Spleen (tissue), 11 donors: ENCODE measurements around the gene MRPS7. TPM values are rescaled to one million over a fixed set of nuclear protein-coding genes. Genes with fewer than 3 reads are reported as not detected.
"Not testable (repeated sequence)": the region's sequence is repeated elsewhere in the genome, so short reads cannot be mapped to it uniquely, and the experiment has no call there.

Source experiments
- DNase-seq: peaks from one replicate; pipeline ENCODE4 v3.0.0-alpha.2; 2020
- H3K27ac ChIP-seq, 8 donors: fragments of 200-600 bp; sonication (generic) in 7 of 8; 1 replicate in 4 of 8; 2 replicates in 4 of 8; pipeline versions ENCODE4 v1.5.0 to v1.8.0; 2016 to 2021; ENCODE audit warnings: inconsistent platforms in 4 of 8, mild to moderate bottlenecking in 4 of 8, moderate library complexity in 1 of 8
- H3K27me3 ChIP-seq, 7 donors: fragments of 200-600 bp; sonication (generic) in 6 of 7; replicated peaks in 1 of 7; 1 replicate in 4 of 7; 2 replicates in 3 of 7; pipeline versions ENCODE4 v1.5.0 to v1.8.0; 2016 to 2021; ENCODE audit warnings: inconsistent platforms in 3 of 7, mild to moderate bottlenecking in 1 of 7
- H3K36me3 ChIP-seq, 6 donors: fragments of 200-600 bp; sonication (generic) in 5 of 6; 1 replicate in 4 of 6; 2 replicates in 2 of 6; pipeline versions ENCODE4 v1.5.0 to v1.8.0; 2016 to 2021; ENCODE audit warnings: inconsistent platforms in 2 of 6
- H3K4me1 ChIP-seq, 6 donors: fragments of 200-600 bp; sonication (generic) in 5 of 6; 1 replicate in 3 of 6; 2 replicates in 3 of 6; pipeline versions ENCODE4 v1.5.0 to v1.8.0; 2016 to 2021; ENCODE audit warnings: inconsistent platforms in 3 of 6
- H3K4me3 ChIP-seq, 8 donors: fragments of 200-600 bp; sonication (generic) in 7 of 8; 1 replicate in 4 of 8; 2 replicates in 4 of 8; pipeline versions ENCODE4 v1.5.0 to v1.8.0; 2016 to 2021; ENCODE audit warnings: inconsistent platforms in 4 of 8, mild to moderate bottlenecking in 4 of 8, moderate library complexity in 2 of 8
- H3K9me3 ChIP-seq, 8 donors: fragments of 200-600 bp; sonication (generic) in 7 of 8; 1 replicate in 4 of 8; 2 replicates in 4 of 8; pipeline versions ENCODE4 v1.5.0 to v1.8.0; 2016 to 2021; ENCODE audit warnings: inconsistent platforms in 4 of 8
- CTCF ChIP-seq, 11 experiments: fragments of 200-600 bp in 7 of 11; fragments of 450-650 bp in 4 of 11; sonication (generic) in 4 of 11; IDR thresholded peaks in 8 of 11; conservative IDR thresholded peaks in 3 of 11; 1 replicate in 7 of 11; 2 replicates in 4 of 11; pipeline versions ENCODE4 v1.4.0 to v1.8.0; 2016 to 2021; ENCODE audit warnings: antibody characterized with exemption in 11 of 11, inconsistent platforms in 4 of 11, mild to moderate bottlenecking in 1 of 11
- POLR2A ChIP-seq, 3 donors: fragments of 450-650 bp; IDR thresholded peaks; one replicate each; pipeline ENCODE4 v1.5.1; 2017; ENCODE audit warnings: antibody characterized with exemption in 3 of 3, mild to moderate bottlenecking in 1 of 3
- POLR2AphosphoS5 ChIP-seq, 3 donors: sonication (generic); formaldehyde crosslinking; IDR thresholded peaks; one replicate each; pipeline ENCODE4 v1.5.1; 2017; ENCODE audit warnings: antibody characterized with exemption in 3 of 3
- WGBS, 5 donors: extraction: QIAGEN DNeasy Blood & Tissue Kit in 3 of 5; methylation state at CpG; one replicate each; pipeline versions ENCODE4 v1.1.5 to v1.1.7; 2013 to 2018; 5-methylcytosine and 5-hydroxymethylcytosine counted together
- intact Hi-C: fragments of 100-400 bp; cut with DNase I; formaldehyde crosslinking; loops from one replicate; pipeline ENCODE4 v1.15.0; 2023; ENCODE audit warnings: low total_unique reads
- polyA plus RNA-seq, 3 donors: library from polyadenylated mRNA; stranded (reverse); fragments of 200-250 nt; gene quantifications; one replicate each; pipeline ENCODE4 v1.2.1, GENCODE V29; 2013
- total RNA-seq, 7 donors: library from RNA; depleted of rRNA in 3 of 7; stranded (reverse); fragments of >200 nt in 3 of 7; fragmentation: NEBNext Ultra II Directional in 4 of 7; extraction: Animal tissue kit (Norgen Biotek cat#: 25700) in 4 of 7; gene quantifications; one replicate each; pipeline versions ENCODE4 v1.1.0 to v1.2.1, GENCODE V29; 2016 to 2021
- donor health status: healthy with polysubstance abuse.
- donor health status: DM: no; HTN: no; CAD: no; lungs with moderate emphysema.
- donor health status: DM: no; HTN: no; CAD: no.
- donor health status: Bipolar disorder and iron deficiency.
- donor health status: healthy.
- donor health status: DM: no; HTN: no; CAD: no.
- donor health status: DM: yes; HTN: yes; CAD: no.

Gene MRPS7
- total and polyA plus RNA-seq, 10 donors: 32.2 to 62.7 (median 36.0) TPM

GRCh38 chr17:75271955-75272847 is 10.5 kb downstream of the MRPS7 start:
- WGBS, 5 donors: 45 to 64% (median 55%) methylated on average over 19 to 24 of the region's 24 CpGs

GRCh38 chr17:75272848-75273184 is 11.1 kb downstream of the MRPS7 start:
- peaks cover 16 to 56% (median 39%) of the 10 kb centered on the region in 6 donors for H3K4me1 ChIP-seq
- peak overlapping the region in 2 of 8 donors; percentile 97 to 98 for H3K27ac ChIP-seq
- H3K9me3 ChIP-seq: no peaks in the 10 kb centered on the region
- H3K4me3 ChIP-seq: no peak overlapping the region
- DNase-seq: no peak
- peaks cover 0 to 37% (median 7%) of the 10 kb centered on the region in 6 donors for H3K36me3 ChIP-seq
- H3K27me3 ChIP-seq: no peaks in the 10 kb centered on the region
- intact Hi-C loops: no loop called here
- WGBS, 5 donors: 61 to 80% (median 66%) methylated on average over 3 of the region's 3 CpGs
- no peak for TF ChIP-seq CTCF (IDR thresholded peaks at IDR 0.05 in 8 of 11, conservative IDR thresholded peaks at IDR 0.05 in 3 of 11)
- no peak for TF ChIP-seq POLR2AphosphoS5 (IDR thresholded peaks at IDR 0.05)
- TF ChIP-seq POLR2A (IDR thresholded peaks at IDR 0.05): no peak

More at GRCh38 chr17:75271955-75272847, 10.5 kb downstream of the MRPS7 start:
- no peaks in the 10 kb centered on the region for H3K27me3 ChIP-seq
- intact Hi-C loops: no loop called here
- H3K4me3 ChIP-seq: peak overlapping the region; percentile 15 to 90 (median 86)
- TF ChIP-seq POLR2AphosphoS5 (IDR thresholded peaks at IDR 0.05): peak in 2 of 3 donors; percentile 3 to 12
- no peak for TF ChIP-seq CTCF (IDR thresholded peaks at IDR 0.05 in 8 of 11, conservative IDR thresholded peaks at IDR 0.05 in 3 of 11)
- DNase-seq: peak; percentile 79
- H3K27ac ChIP-seq: peak overlapping the region; percentile 91 to 99 (median 97)
- peaks cover 0 to 36% (median 9%) of the 10 kb centered on the region in 6 donors for H3K36me3 ChIP-seq
- H3K9me3 ChIP-seq: no peaks in the 10 kb centered on the region
- H3K4me1 ChIP-seq: peaks cover 16 to 62% (median 45%) of the 10 kb centered on the region in 6 donors

- Histone ChIP-seq H3K27ac (no peak overlapping the region), H3K36me3 (peaks cover 0 to 48% (median 12%) of the 10 kb centered on the region in 6 donors), H3K9me3 (no peaks in the 10 kb centered on the region), H3K27me3 (no peaks in the 10 kb centered on the region), H3K4me1 (peaks cover 16 to 43% (median 30%) of the 10 kb centered on the region in 6 donors), H3K4me3 (no peak overlapping the region)
- WGBS, 5 donors: 69 to 82% (median 79%) methylated on average over 7 of the region's 7 CpGs
- TF ChIP-seq POLR2AphosphoS5 (IDR thresholded peaks at IDR 0.05) (no peak), POLR2A (IDR thresholded peaks at IDR 0.05) (no peak), CTCF (IDR thresholded peaks at IDR 0.05 in 8 of 11, conservative IDR thresholded peaks at IDR 0.05 in 3 of 11) (no peak)
- intact Hi-C loops: no loop called here
- peak; percentile 31 for DNase-seq
Observed at GRCh38 chr17:75273977-75274708, 12.5 kb downstream of the MRPS7 start.

GRCh38 chr17:75277664-75278071 is 16.0 kb downstream of the MRPS7 start:
- Histone ChIP-seq H3K4me1 (peaks cover under 1 to 15% (median 4%) of the 10 kb centered on the region in 6 donors), H3K27ac (no peak overlapping the region), H3K4me3 (no peak overlapping the region), H3K9me3 (no peaks in the 10 kb centered on the region), H3K36me3 (peaks cover 0 to 81% (median 25%) of the 10 kb centered on the region in 6 donors), H3K27me3 (no peaks in the 10 kb centered on the region)
- TF ChIP-seq POLR2AphosphoS5 (IDR thresholded peaks at IDR 0.05): no peak
- TF ChIP-seq CTCF (IDR thresholded peaks at IDR 0.05 in 8 of 11, conservative IDR thresholded peaks at IDR 0.05 in 3 of 11): no peak
- no peak for TF ChIP-seq POLR2A (IDR thresholded peaks at IDR 0.05)
- intact Hi-C loops: no loop called here
- 84 to 95% (median 93%) methylated on average over 6 of the region's 6 CpGs for WGBS, 5 donors
- DNase-seq: no peak

- H3K4me1 ChIP-seq, H3K27ac ChIP-seq, DNase-seq, H3K4me3 ChIP-seq, H3K9me3 ChIP-seq, H3K27me3 ChIP-seq, intact Hi-C loops: not testable (repeated sequence)
- H3K36me3 ChIP-seq: peaks cover 0 to 81% (median 34%) of the 10 kb centered on the region in 6 donors
- WGBS, 5 donors: 94 to 98% (median 95%) methylated on average over 4 of the region's 4 CpGs
Observed at GRCh38 chr17:75280189-75280588, 18.5 kb downstream of the MRPS7 start.
